Measurements from ENCODE around the gene EIF3J.
"Not testable (repeated sequence)": the region's sequence is repeated elsewhere in the genome, so short reads cannot be mapped to it uniquely, and the experiment has no call there.

Gene EIF3J

DNA sequence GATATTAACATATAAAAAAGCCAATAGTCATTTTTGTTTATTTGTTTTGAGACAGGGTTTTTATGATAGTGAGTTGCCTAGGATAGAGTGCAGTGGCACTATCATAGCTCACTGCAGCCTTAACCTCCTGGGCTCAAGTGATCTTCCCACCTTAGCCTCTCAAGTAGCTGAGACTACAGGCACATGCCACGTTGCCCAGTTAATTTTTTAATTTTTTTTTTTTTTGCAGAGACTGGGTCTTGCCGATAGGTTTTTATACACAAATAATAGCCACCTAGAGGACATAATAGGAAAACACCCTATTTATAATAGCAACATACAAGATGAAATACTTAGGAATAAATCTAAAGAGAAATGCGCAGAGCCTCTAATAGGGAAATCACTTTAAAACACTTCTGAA lies 13.3 kb downstream of the EIF3J start:
- no peak overlapping the region for H3K27ac ChIP-seq
- ChIA-PET CTCF (interaction anchor here (0.6 to 0.7 kb wide), 2 partner anchors 60 to 262 kb away, joined by 4 to 6 read pairs; no protein-coding TSS in a partner anchor), POLR2A (ENCODE audit: low non-redundant PET) (no interaction called here)
- peak; percentile 64 for TF ChIP-seq CTCF (conservative IDR thresholded peaks at IDR 0.05; ENCODE audit: low read depth)
- DNase-seq (ENCODE audit: low spot score): no peak

GRCh38 chr15:44550734-44551133 lies 13.8 kb downstream of the EIF3J start:
- no peak overlapping the region for H3K27ac ChIP-seq
- POLR2A ChIA-PET (ENCODE audit: low non-redundant PET): no interaction called here
- no peak; the same call in 1 of the 2 replicates for TF ChIP-seq CTCF (conservative IDR thresholded peaks at IDR 0.05; ENCODE audit: low read depth)
- no peak for DNase-seq (ENCODE audit: low spot score)
- CTCF ChIA-PET: no interaction called here

- CTCF ChIA-PET: interaction anchor here (1.4 kb wide), 1 partner anchor 9 kb away, joined by 3 read pairs; no protein-coding TSS in a partner anchor
- POLR2A ChIA-PET (ENCODE audit: low non-redundant PET): interaction anchor here (0.6 kb wide), 1 partner anchor 13 kb away, joined by 3 read pairs; no protein-coding TSS in a partner anchor
- TF ChIP-seq CTCF (conservative IDR thresholded peaks at IDR 0.05; ENCODE audit: low read depth): no peak
- DNase-seq (ENCODE audit: low spot score): no peak
- no peak overlapping the region for H3K27ac ChIP-seq
Measured at GRCh38 chr15:44554934-44555723, 18.2 kb downstream of the EIF3J start.

DNA sequence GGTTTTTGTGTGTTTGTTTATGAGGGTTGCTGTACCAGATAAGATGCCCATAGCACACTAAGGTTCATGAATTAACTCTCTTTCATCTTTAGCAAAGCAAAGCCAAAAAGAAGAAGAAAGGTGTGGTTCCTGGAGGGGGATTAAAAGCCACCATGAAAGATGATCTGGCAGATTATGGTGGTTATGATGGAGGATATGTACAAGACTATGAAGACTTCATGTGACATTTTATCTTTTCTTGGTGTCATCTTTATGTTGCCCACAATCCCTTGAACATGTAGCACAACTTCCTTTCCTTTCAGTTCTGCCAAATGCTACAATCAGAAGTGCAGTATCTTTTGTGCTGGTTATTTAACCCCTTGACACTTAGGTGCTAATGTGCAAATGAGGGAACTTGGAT lies 24.0 kb downstream of the EIF3J start:
- H3K27ac ChIP-seq; DNase-seq (ENCODE audit: low spot score); POLR2A ChIA-PET (ENCODE audit: low non-redundant PET); CTCF ChIA-PET: not testable (repeated sequence)

- DNase-seq (ENCODE audit: low spot score): no peak
- H3K27ac ChIP-seq: 0 out of 2 replicates have a peak overlapping the region, but pooled peaks have one; percentile 7
- POLR2A ChIA-PET (ENCODE audit: low non-redundant PET): no interaction called here
- CTCF ChIA-PET: interaction anchor here (4.8 kb wide), 1 partner anchor 13 kb away, joined by 19 read pairs; no protein-coding TSS in a partner anchor
- no peak for TF ChIP-seq CTCF (conservative IDR thresholded peaks at IDR 0.05; ENCODE audit: low read depth)
Measured at GRCh38 chr15:44565387-44566154, 28.6 kb downstream of the EIF3J start.

DNA sequence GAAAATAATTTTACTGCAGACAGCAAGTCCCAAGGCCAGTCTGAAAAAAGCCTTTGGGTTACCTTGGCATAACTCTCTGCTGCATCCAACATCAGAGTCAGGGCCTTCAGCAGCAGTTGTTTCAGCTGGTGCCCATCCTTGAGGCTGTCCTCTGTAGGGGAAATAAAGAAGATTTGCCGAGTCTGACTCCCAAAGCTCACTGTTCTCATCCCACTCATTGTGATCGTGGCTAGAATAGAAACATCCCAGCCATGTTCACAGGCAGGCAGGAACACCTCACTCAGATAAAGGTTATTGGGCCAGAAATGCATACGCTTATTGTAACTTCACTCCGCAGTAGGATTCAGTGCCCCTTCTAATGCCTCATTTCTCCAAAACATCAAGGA lies 29.2 kb downstream of the EIF3J start:
- POLR2A ChIA-PET (ENCODE audit: low non-redundant PET): no interaction called here
- 0 out of 2 replicates have a peak overlapping the region, but pooled peaks have one; percentile 7 for H3K27ac ChIP-seq
- no peak for TF ChIP-seq CTCF (conservative IDR thresholded peaks at IDR 0.05; ENCODE audit: low read depth)
- no peak for DNase-seq (ENCODE audit: low spot score)
- CTCF ChIA-PET: interaction anchor here (4.8 kb wide), 1 partner anchor 12 kb away, joined by 19 read pairs; no protein-coding TSS in a partner anchor
